Trophoblast cell (in vitro differentiated cells and primary cell): ENCODE measurements around the gene ELFN1.
A peak's percentile ranks its signal among the peaks of the same experiment; 100 is the strongest.

Experiments used
- DNase-seq, 2 donors: peaks; one replicate each; pipeline ENCODE4 v3.0.0-alpha.2; 2016
- H2AFZ ChIP-seq: 2 replicates; pipeline ENCODE4 v1.6.1; 2013; ENCODE audit warnings: low read length, moderate library complexity, mild to moderate bottlenecking; ENCODE audit not compliant: insufficient read depth, poor library complexity
- H2AK5ac ChIP-seq: 2 replicates; pipeline ENCODE4 v1.6.1; 2013; ENCODE audit warnings: mild to moderate bottlenecking, low read length
- H2BK120ac ChIP-seq: 2 replicates; pipeline ENCODE4 v1.6.1; 2013; ENCODE audit warnings: low read length, mild to moderate bottlenecking, moderate library complexity; ENCODE audit not compliant: insufficient read depth, poor library complexity
- H2BK12ac ChIP-seq: 2 replicates; pipeline ENCODE4 v1.6.1; 2013; ENCODE audit warnings: mild to moderate bottlenecking, low read length, moderate library complexity
- H2BK5ac ChIP-seq: 2 replicates; pipeline ENCODE4 v1.6.1; 2013; ENCODE audit warnings: low read length, low read depth, moderate library complexity, mild to moderate bottlenecking; ENCODE audit not compliant: poor library complexity
- H3K14ac ChIP-seq: 2 replicates; pipeline ENCODE4 v1.6.1; 2013; ENCODE audit warnings: mild to moderate bottlenecking, low read length
- H3K18ac ChIP-seq: 2 replicates; pipeline ENCODE4 v1.6.1; 2013; ENCODE audit warnings: mild to moderate bottlenecking, low read length
- H3K23ac ChIP-seq: 2 replicates; pipeline ENCODE4 v1.6.1; 2013; ENCODE audit warnings: low read length
- H3K27ac ChIP-seq: 2 replicates; pipeline ENCODE4 v1.5.1; 2013; ENCODE audit warnings: low read depth, mild to moderate bottlenecking, inconsistent platforms, low read length, moderate library complexity
- H3K27me3 ChIP-seq: 2 replicates; pipeline ENCODE4 v1.6.1; 2013; ENCODE audit warnings: inconsistent platforms, mild to moderate bottlenecking, low read length, moderate library complexity; ENCODE audit not compliant: insufficient read depth
- H3K36me3 ChIP-seq, 2 experiments: 1 replicate in 1 of 2; 2 replicates in 1 of 2; pipeline ENCODE4 v1.6.1; 2013; ENCODE audit warnings: low read length in 2 of 2, mild to moderate bottlenecking in 2 of 2, moderate library complexity in 1 of 2; ENCODE audit not compliant: insufficient read depth in 2 of 2, control insufficient read depth in 1 of 2
- H3K4ac ChIP-seq: 2 replicates; pipeline ENCODE4 v1.6.1; 2013; ENCODE audit warnings: low read depth, mild to moderate bottlenecking, low read length, moderate library complexity
- H3K4me1 ChIP-seq, 2 experiments: 1 replicate in 1 of 2; 2 replicates in 1 of 2; pipeline ENCODE4 v1.6.1; 2013; ENCODE audit warnings: low read length in 2 of 2, mild to moderate bottlenecking in 2 of 2, moderate library complexity in 1 of 2; ENCODE audit not compliant: insufficient read depth in 2 of 2, control insufficient read depth in 1 of 2
- H3K4me2 ChIP-seq: 2 replicates; pipeline ENCODE4 v1.6.1; 2013; ENCODE audit warnings: inconsistent platforms, mild to moderate bottlenecking, low read length, moderate library complexity
- H3K4me3 ChIP-seq: 2 replicates; pipeline ENCODE4 v1.5.1; 2013; ENCODE audit warnings: mild to moderate bottlenecking, low read depth, low read length, inconsistent platforms
- H3K79me1 ChIP-seq: one replicate; pipeline ENCODE4 v1.6.1; 2013; ENCODE audit warnings: low read length
- H3K79me2 ChIP-seq: 2 replicates; pipeline ENCODE4 v1.6.1; 2013; ENCODE audit warnings: low read length, mild to moderate bottlenecking; ENCODE audit not compliant: control insufficient read depth, insufficient read depth, poor library complexity
- H3K9ac ChIP-seq: 2 replicates; pipeline ENCODE4 v1.6.1; 2013; ENCODE audit warnings: mild to moderate bottlenecking, low read length
- H3K9me3 ChIP-seq: 2 replicates; pipeline ENCODE4 v1.6.1; 2013; ENCODE audit warnings: low read depth, mild to moderate bottlenecking, control low read depth, inconsistent platforms, low read length; ENCODE audit not compliant: insufficient read depth
- H4K12ac ChIP-seq: 2 replicates; pipeline ENCODE4 v1.6.1; 2013; ENCODE audit warnings: low read depth, mild to moderate bottlenecking, low read length, moderate library complexity
- H4K8ac ChIP-seq: 2 replicates; pipeline ENCODE4 v1.6.1; 2013; ENCODE audit warnings: low read depth, mild to moderate bottlenecking, low read length, moderate library complexity
- H4K91ac ChIP-seq: one replicate; pipeline ENCODE4 v1.6.1; 2013; ENCODE audit warnings: low read depth, mild to moderate bottlenecking, low read length, moderate library complexity
- WGBS: extraction: QIAGEN DNeasy Blood & Tissue Kit; methylation state at CpG from one replicate; pipeline ENCODE4 v1.1.7; 2013; ENCODE audit warnings: missing lambda C conversion rate; ENCODE audit not compliant: insufficient read length, insufficient coverage; ENCODE audit errors: extremely low coverage; 5-methylcytosine and 5-hydroxymethylcytosine counted together

Gene ELFN1

DNA sequence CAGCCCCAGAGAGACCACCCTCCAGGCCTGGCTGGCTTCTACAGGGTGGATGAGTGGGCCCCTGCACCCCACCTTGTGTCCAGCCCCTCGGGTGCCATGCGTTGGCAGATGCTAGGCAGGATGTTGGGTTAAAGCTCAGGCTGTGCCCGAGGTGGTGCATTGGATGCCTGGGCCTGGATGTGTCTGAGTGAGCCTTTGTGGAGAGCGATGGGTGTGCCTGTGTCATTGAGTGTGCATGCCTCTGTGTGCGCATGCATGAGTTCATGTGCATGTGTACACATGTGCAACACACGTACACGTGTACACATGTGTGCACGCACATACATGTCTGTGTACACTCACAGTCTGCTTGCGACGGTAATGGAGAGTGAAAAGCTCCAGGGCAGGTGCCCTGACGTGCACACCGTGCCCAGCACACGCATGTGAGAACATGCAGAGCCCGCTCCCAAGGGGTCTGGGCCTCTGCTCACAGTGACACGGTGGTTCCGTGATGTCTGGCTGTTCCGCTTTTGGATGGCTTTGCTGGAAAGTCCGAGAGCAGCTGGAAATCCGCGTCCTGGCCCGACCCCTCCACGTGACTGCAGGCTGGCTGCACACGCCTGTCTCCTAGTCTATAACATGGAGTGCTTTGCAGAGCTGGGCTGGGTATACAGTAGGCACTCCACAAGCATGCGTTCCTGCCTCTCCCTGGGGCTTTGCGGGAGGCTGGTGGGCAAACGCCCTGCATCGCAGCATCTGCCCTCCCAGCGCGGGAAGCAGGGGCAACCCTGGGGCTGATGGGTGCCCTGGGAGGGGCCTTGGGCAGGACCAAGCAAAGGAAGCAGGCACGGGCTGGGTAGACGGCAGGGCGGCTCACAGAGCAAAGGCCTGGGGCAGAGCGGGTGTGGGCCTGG, 36.9 kb downstream of the ELFN1 start:
- Histone ChIP-seq H3K9ac (no peak overlapping the region), H3K79me1 (no peaks in the 10 kb centered on the region), H3K27ac (no peak overlapping the region), H2BK12ac (no peak overlapping the region), H3K36me3 (no peaks in the 10 kb centered on the region), H3K4me1 (no peaks in the 10 kb centered on the region), H3K9me3 (peaks cover 4% of the 10 kb centered on the region), H3K4me3 (peak overlapping the region; percentile 15), H3K18ac (no peak overlapping the region), H3K14ac (no peak overlapping the region), H2AK5ac (no peak overlapping the region), H4K12ac (no peak overlapping the region), H2AFZ (no peak overlapping the region), H4K91ac (no peak overlapping the region), H2BK5ac (no peak overlapping the region), H3K4ac (no peak overlapping the region), H3K27me3 (no peaks in the 10 kb centered on the region), H3K23ac (no peak overlapping the region), H4K8ac (no peak overlapping the region), H2BK120ac (no peak overlapping the region), H3K79me2 (no peaks in the 10 kb centered on the region), H3K4me2 (no peak overlapping the region)
- DNase-seq, result no peak
- no CpG with 5 or more reads among the region's 33 CpGs for WGBS

DNA sequence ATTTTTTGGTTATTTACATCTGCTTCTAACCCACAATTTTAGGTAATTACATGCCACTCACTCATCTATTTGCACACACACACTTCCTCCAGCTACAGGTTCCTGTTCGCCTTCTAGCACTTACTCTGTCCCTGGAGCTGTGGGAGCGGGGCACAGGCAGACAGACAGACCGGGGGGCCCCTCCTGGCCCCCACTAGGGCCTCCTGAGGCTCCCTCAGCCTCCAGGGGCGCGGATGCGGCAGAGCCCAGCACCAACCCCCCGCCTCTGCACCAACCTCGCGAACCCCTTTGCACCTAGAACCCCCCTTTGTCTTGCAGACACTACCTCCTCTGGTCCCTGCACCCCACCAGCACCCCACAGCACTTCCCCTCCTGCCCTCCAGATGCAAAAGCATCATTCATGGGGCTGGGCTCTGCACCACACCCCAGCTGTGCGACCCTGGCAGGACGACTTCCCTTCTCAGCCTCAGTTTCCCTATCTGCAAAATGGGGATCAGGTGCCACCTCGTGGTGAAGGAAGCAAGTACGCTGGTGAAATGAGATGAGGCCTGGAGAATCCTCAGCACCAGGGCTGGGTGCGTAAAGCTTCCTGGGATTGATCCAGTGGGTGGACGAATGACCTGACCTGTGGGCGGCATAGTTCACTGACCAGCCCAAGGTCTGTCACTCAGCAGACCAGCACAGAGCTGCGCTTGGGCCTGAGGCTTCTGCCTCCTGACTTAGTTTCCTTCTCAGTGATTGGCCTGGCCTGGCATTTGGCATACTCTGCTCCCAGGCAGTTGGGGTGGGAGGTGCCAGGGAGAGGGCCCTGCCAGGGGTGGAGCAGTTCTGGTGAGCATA, 37.9 kb downstream of the ELFN1 start:
- no peak overlapping the region for H2BK12ac ChIP-seq
- no peak overlapping the region for H3K4ac ChIP-seq
- H3K23ac ChIP-seq, result no peak overlapping the region
- no peak overlapping the region for H3K27ac ChIP-seq
- H2AK5ac ChIP-seq, result no peak overlapping the region
- no peaks in the 10 kb centered on the region for H3K27me3 ChIP-seq
- no peak overlapping the region for H2AFZ ChIP-seq
- H2BK5ac ChIP-seq, result no peak overlapping the region
- H3K4me3 ChIP-seq, result no peak overlapping the region
- H4K91ac ChIP-seq, result no peak overlapping the region
- no peaks in the 10 kb centered on the region for H3K79me1 ChIP-seq
- H2BK120ac ChIP-seq, result no peak overlapping the region
- no peaks in the 10 kb centered on the region for H3K36me3 ChIP-seq
- no peak for DNase-seq
- no CpG with 5 or more reads among the region's 17 CpGs for WGBS
- no peaks in the 10 kb centered on the region for H3K79me2 ChIP-seq
- no peak overlapping the region for H4K12ac ChIP-seq
- H3K9ac ChIP-seq, result no peak overlapping the region
- peaks cover 3% of the 10 kb centered on the region for H3K9me3 ChIP-seq
- H3K4me2 ChIP-seq, result no peak overlapping the region
- no peak overlapping the region for H3K14ac ChIP-seq
- no peak overlapping the region for H4K8ac ChIP-seq
- no peaks in the 10 kb centered on the region for H3K4me1 ChIP-seq
- no peak overlapping the region for H3K18ac ChIP-seq

DNA sequence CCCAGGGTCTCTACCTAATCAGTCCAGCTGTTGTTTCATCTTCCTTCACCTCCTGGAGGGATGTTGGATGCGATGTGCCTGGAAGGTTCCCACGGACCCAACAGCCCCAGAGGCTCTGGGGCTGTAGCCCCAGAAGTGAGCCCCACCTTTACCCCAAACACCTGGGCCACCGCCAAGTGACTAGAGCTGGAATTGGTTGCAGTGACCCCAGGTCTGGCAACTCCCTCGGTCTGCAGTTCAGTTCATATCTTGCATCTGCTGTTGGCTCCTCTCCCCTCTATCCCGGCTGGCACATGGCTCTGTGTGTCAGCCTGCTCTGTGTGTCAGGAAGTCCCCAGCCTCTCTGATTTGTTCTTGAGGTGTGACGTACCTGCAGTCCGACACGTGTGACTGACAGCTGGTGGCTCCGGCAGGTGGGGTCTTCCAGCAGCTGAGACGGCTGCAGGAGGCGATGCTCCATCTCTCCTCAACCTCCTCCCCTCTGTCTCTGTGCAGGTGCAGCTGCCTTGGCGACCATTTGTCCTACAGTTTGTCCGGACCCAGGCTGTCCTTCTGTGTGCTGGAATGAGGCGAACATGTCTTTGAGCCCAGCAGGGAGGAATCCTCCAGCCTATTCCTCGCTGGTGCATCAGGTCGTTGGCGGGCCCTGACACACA, 38.6 kb downstream of the ELFN1 start:
- Histone ChIP-seq H3K79me1 (no peaks in the 10 kb centered on the region), H3K27me3 (no peaks in the 10 kb centered on the region), H3K14ac (no peak overlapping the region), H3K4ac (no peak overlapping the region), H3K27ac (no peak overlapping the region), H3K4me1 (no peaks in the 10 kb centered on the region), H3K79me2 (no peaks in the 10 kb centered on the region), H2BK120ac (no peak overlapping the region), H2BK5ac (no peak overlapping the region), H3K4me2 (no peak overlapping the region), H2BK12ac (no peak overlapping the region), H4K12ac (no peak overlapping the region), H2AK5ac (no peak overlapping the region), H4K91ac (no peak overlapping the region), H3K18ac (no peak overlapping the region), H3K36me3 (no peaks in the 10 kb centered on the region), H2AFZ (no peak overlapping the region), H3K23ac (no peak overlapping the region), H3K9ac (no peak overlapping the region), H3K9me3 (peaks cover 3% of the 10 kb centered on the region), H4K8ac (no peak overlapping the region), H3K4me3 (no peak overlapping the region)
- WGBS, result no CpG with 5 or more reads among the region's 17 CpGs
- no peak for DNase-seq

GRCh38 chr7:1709281-1709680, 39.2 kb downstream of the ELFN1 start:
- no peaks in the 10 kb centered on the region for H3K79me1 ChIP-seq
- H3K4ac ChIP-seq, result no peak overlapping the region
- H3K4me1 ChIP-seq, result no peaks in the 10 kb centered on the region
- H3K79me2 ChIP-seq, result no peaks in the 10 kb centered on the region
- no peak overlapping the region for H2BK5ac ChIP-seq
- no peak overlapping the region for H4K91ac ChIP-seq
- H3K23ac ChIP-seq, result no peak overlapping the region
- H3K14ac ChIP-seq, result no peak overlapping the region
- no peak overlapping the region for H3K4me3 ChIP-seq
- no peak overlapping the region for H3K27ac ChIP-seq
- H3K9me3 ChIP-seq, result peaks cover 3% of the 10 kb centered on the region
- no peak overlapping the region for H3K18ac ChIP-seq
- no peak overlapping the region for H2AK5ac ChIP-seq
- H4K12ac ChIP-seq, result no peak overlapping the region
- H2BK120ac ChIP-seq, result no peak overlapping the region
- WGBS, result no CpG with 5 or more reads among the region's 10 CpGs
- no peak overlapping the region for H2AFZ ChIP-seq
- no peak overlapping the region for H4K8ac ChIP-seq
- no peak overlapping the region for H2BK12ac ChIP-seq
- H3K27me3 ChIP-seq, result no peaks in the 10 kb centered on the region
- H3K4me2 ChIP-seq, result no peak overlapping the region
- DNase-seq, result no peak
- no peak overlapping the region for H3K9ac ChIP-seq
- no peaks in the 10 kb centered on the region for H3K36me3 ChIP-seq
